Upper lobe of left lung (tissue), 6 donors: ENCODE measurements around the gene SKIL. TPM values are rescaled to one million over a fixed set of nuclear protein-coding genes. Genes with fewer than 3 reads are reported as not detected.

Experiments
- ATAC-seq, 2 donors: fragments of 200-7000 bp; cut with Tn5 transposase; one replicate each; pipeline ENCODE4 v1.9.1; 2022; ENCODE audit warnings: mild to moderate bottlenecking in 2 of 2, moderate library complexity in 2 of 2; ENCODE audit not compliant: low FRiP score in 2 of 2
- DNase-seq, 2 donors: peaks; one replicate each; pipeline ENCODE4 v3.0.0-alpha.2; 2019 to 2020
- H3K27ac ChIP-seq, 4 donors: fragments of 200-600 bp; sonication (generic); one replicate each; pipeline ENCODE4 v1.5.1; 2016 to 2019
- H3K27me3 ChIP-seq, 4 donors: fragments of 200-600 bp; sonication (generic); one replicate each; pipeline ENCODE4 v1.5.1; 2017 to 2019
- H3K36me3 ChIP-seq, 4 donors: fragments of 200-600 bp; sonication (generic); one replicate each; pipeline ENCODE4 v1.5.1; 2016 to 2019
- H3K4me1 ChIP-seq, 4 donors: fragments of 200-600 bp; sonication (generic); one replicate each; pipeline ENCODE4 v1.5.1; 2018 to 2019
- H3K4me3 ChIP-seq, 4 donors: fragments of 200-600 bp; sonication (generic); one replicate each; pipeline ENCODE4 v1.5.1; 2017 to 2019; ENCODE audit warnings: mild to moderate bottlenecking in 2 of 4, moderate library complexity in 1 of 4
- H3K9me3 ChIP-seq, 4 donors: fragments of 200-600 bp; sonication (generic); one replicate each; pipeline ENCODE4 v1.5.1; 2018 to 2019
- EP300 ChIP-seq, 4 donors: sonication (generic); formaldehyde crosslinking; IDR thresholded peaks; one replicate each; pipeline ENCODE4 v1.5.1; 2017; ENCODE audit warnings: antibody characterized with exemption in 4 of 4, control low read depth in 2 of 4
- POLR2A ChIP-seq, 4 donors: fragments of 450-650 bp; IDR thresholded peaks; one replicate each; pipeline ENCODE4 v1.5.1; 2016 to 2017; ENCODE audit warnings: antibody characterized with exemption in 4 of 4, mild to moderate bottlenecking in 2 of 4
- POLR2AphosphoS5 ChIP-seq, 2 donors: sonication (generic); formaldehyde crosslinking; IDR thresholded peaks; one replicate each; pipeline ENCODE4 v1.5.1; 2017; ENCODE audit warnings: antibody characterized with exemption in 2 of 2
- WGBS, 2 donors: methylation state at CpG; one replicate each; pipeline ENCODE4 v1.1.5; 2017 to 2018; 5-methylcytosine and 5-hydroxymethylcytosine counted together
- total RNA-seq, 6 donors: library from RNA; depleted of rRNA in 4 of 6; stranded (reverse); fragments of >200 nt in 4 of 6; gene quantifications; one replicate each; pipeline versions ENCODE4 v1.1.0 to v1.2.1, GENCODE V29; 2016 to 2021
- TF ChIP-seq, protein P1 (sequence below), 6 experiments: fragments of 450-650 bp in 4 of 6; fragments of 200-600 bp in 2 of 6; sonication (generic) in 2 of 6; IDR thresholded peaks; one replicate each; pipeline ENCODE4 v1.5.1; 2016 to 2019; ENCODE audit warnings: antibody characterized with exemption in 6 of 6
- donor health status: DM: no; HTN: no; CAD: no; lungs with moderate emphysema.
- donor health status: DM: no; HTN: yes; CAD: no; lungs with severe emphysema.

The SKIL gene
- total RNA-seq, 6 donors from 2014 or later = 26.2 to 80.8 (median 69.3) TPM

DNA sequence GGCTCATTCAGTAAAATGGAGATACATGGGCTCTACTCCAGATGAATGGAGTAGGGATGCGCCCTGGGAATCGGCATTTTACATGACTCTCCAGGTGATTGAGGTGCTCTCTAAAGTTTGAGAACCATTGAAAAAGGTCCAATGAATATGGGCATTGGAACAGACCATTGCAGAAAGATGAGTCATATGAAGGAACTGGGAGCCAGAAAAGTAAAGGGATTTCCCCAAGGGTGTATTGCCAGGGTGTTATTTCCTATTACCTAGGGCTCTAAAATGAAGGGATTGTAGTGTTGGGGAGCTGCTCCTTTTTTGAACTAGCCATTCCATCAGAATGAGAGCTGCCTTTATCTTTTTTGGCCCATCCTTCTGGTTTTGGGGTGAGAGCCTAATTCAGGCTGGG, 82.8 kb downstream of the SKIL start:
- Histone ChIP-seq H3K27me3 (no peaks in the 10 kb centered on the region), H3K9me3 (no peaks in the 10 kb centered on the region), H3K27ac (no peak overlapping the region), H3K4me1 (no peaks in the 10 kb centered on the region), H3K36me3 (no peaks in the 10 kb centered on the region), H3K4me3 (no peak overlapping the region)
- DNase-seq = no peak
- 68 to 92% methylated on average over 2 of the region's 2 CpGs for WGBS, 2 donors
- TF ChIP-seq, protein P1, sequence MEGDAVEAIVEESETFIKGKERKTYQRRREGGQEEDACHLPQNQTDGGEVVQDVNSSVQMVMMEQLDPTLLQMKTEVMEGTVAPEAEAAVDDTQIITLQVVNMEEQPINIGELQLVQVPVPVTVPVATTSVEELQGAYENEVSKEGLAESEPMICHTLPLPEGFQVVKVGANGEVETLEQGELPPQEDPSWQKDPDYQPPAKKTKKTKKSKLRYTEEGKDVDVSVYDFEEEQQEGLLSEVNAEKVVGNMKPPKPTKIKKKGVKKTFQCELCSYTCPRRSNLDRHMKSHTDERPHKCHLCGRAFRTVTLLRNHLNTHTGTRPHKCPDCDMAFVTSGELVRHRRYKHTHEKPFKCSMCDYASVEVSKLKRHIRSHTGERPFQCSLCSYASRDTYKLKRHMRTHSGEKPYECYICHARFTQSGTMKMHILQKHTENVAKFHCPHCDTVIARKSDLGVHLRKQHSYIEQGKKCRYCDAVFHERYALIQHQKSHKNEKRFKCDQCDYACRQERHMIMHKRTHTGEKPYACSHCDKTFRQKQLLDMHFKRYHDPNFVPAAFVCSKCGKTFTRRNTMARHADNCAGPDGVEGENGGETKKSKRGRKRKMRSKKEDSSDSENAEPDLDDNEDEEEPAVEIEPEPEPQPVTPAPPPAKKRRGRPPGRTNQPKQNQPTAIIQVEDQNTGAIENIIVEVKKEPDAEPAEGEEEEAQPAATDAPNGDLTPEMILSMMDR (IDR thresholded peaks at IDR 0.05) = no peak
- no peak for TF ChIP-seq POLR2AphosphoS5 (IDR thresholded peaks at IDR 0.05)
- no peak for TF ChIP-seq POLR2A (IDR thresholded peaks at IDR 0.05)
- no peak for TF ChIP-seq EP300 (IDR thresholded peaks at IDR 0.05)
- no peak for ATAC-seq

GRCh38 chr3:170441412-170441811, 83.9 kb downstream of the SKIL start:
- H3K4me1 ChIP-seq = no peaks in the 10 kb centered on the region
- no peaks in the 10 kb centered on the region for H3K36me3 ChIP-seq
- TF ChIP-seq, protein P1 (IDR thresholded peaks at IDR 0.05) = no peak
- no peak for TF ChIP-seq POLR2AphosphoS5 (IDR thresholded peaks at IDR 0.05)
- no peak for TF ChIP-seq POLR2A (IDR thresholded peaks at IDR 0.05)
- TF ChIP-seq EP300 (IDR thresholded peaks at IDR 0.05) = no peak
- H3K27ac ChIP-seq = no peak overlapping the region
- DNase-seq (no peak), ATAC-seq (no peak)
- whole genome bisulfite sequencing, 2 donors = 91 to 93% methylated on average over 4 of the region's 4 CpGs
- no peaks in the 10 kb centered on the region for H3K9me3 ChIP-seq
- H3K4me3 ChIP-seq = no peak overlapping the region
- H3K27me3 ChIP-seq = no peaks in the 10 kb centered on the region

- DNase-seq (no peak), ATAC-seq (no peak)
- no peaks in the 10 kb centered on the region for H3K27me3 ChIP-seq
- no peak overlapping the region for H3K27ac ChIP-seq
- no peaks in the 10 kb centered on the region for H3K36me3 ChIP-seq
- TF ChIP-seq POLR2A (IDR thresholded peaks at IDR 0.05) = no peak
- TF ChIP-seq, protein P1 (IDR thresholded peaks at IDR 0.05) = no peak
- no peak overlapping the region for H3K4me3 ChIP-seq
- no peaks in the 10 kb centered on the region for H3K9me3 ChIP-seq
- H3K4me1 ChIP-seq = no peaks in the 10 kb centered on the region
These were observed 85.4 kb downstream of the SKIL start for GRCh38 chr3:170442947-170443346.

GRCh38 chr3:170443457-170443856, 85.9 kb downstream of the SKIL start:
- H3K4me3 ChIP-seq = no peak overlapping the region

More at GRCh38 chr3:170443457-170443856, 85.9 kb downstream of the SKIL start:
- no peaks in the 10 kb centered on the region for H3K4me1 ChIP-seq
- ATAC-seq (no peak), DNase-seq (no peak)
- no peaks in the 10 kb centered on the region for H3K9me3 ChIP-seq
- no peaks in the 10 kb centered on the region for H3K27me3 ChIP-seq
- TF ChIP-seq POLR2A (IDR thresholded peaks at IDR 0.05) = no peak
- TF ChIP-seq EP300 (IDR thresholded peaks at IDR 0.05) = no peak
- TF ChIP-seq, protein P1 (IDR thresholded peaks at IDR 0.05) = no peak
- TF ChIP-seq POLR2AphosphoS5 (IDR thresholded peaks at IDR 0.05) = no peak
- H3K27ac ChIP-seq = no peak overlapping the region
- no peaks in the 10 kb centered on the region for H3K36me3 ChIP-seq

Other genes with a start within 250 kb of the SKIL start
- gene PHC3, start 176.0 kb upstream of the SKIL start, total RNA-seq = 100 to 1,000 TPM in 2 of 6 donors, 10 to 100 TPM in 4; 50.7 to 182 (median 76.3) TPM
- gene PRKCI, start 135.3 kb upstream of the SKIL start, total RNA-seq = 10 to 100 TPM; 24.7 to 94.7 (median 37.0) TPM
- 10 to 100 TPM in 1 of 6 donors, 1 to 10 TPM in 5; 2.1 to 17.1 (median 6.0) TPM for gene CLDN11, start 61.2 kb downstream of the SKIL start, total RNA-seq
- under 1 TPM in 1 of 6 donors, not detected in 5; 0.03 TPM for gene SLC7A14, start 228.4 kb downstream of the SKIL start, total RNA-seq